HG02623 (cell line): ENCODE measurements around the gene TNFRSF14.

Source experiments
- ATAC-seq: cut with Tn5 transposase; IDR thresholded peaks from one replicate; pipeline ENCODE4 v1.9.1; 2021; ENCODE audit warnings: moderate library complexity; ENCODE audit not compliant: unreplicated experiment

Gene TNFRSF14

DNA sequence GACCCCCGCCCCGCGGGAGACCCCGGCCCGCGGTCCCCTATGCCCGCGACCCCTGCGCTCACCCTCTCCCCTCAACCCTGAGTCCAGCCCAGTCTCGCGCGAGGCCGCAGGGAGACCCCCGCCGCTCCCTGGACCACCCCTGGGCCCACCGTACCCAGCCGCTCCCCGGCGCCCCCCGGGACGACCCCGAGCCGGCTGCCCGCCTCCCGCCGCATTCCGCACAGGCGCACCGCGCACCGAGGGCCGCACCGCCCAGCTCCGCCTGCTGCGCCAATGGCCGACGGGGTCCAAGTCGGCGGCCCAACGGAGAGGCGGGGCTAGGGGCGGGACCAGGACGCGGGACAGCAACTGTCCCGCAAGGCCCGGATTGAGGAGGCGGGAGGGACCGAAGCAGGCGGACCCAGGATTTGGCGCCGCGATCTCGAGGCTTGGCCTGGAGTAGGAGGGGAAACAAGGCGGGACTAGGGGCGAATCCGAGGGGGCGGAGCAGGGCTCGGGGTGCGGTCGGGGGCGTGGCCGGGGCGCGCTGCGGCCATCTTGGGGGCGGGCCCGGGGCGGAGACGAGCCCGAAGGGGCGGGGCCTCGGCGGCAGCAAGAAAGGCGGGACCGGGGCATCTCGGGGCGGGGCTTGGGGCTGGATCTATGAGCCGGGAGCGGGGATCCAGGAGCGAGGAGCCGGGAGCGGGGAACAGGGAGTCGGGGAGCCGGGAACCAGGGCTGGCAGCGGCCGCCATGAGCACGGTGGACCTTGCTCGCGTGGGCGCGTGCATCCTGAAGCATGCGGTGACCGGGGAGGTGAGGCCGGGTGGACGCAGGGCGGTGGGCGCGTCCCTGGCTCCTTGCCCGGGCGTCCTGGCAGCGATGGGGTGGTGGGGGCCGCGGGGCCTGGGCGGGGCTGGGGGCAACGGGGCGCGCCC is 30.2 kb downstream of the TNFRSF14 start, which contains the start of gene PRXL2B:
TSS of gene PRXL2B (plus strand) at position 624 of the 917 bp plus-strand sequence. CDS start at position 733, 109 bp downstream.
- ATAC-seq = peak; percentile 56

- no peak for ATAC-seq
These were observed 31.1 kb downstream of the TNFRSF14 start for GRCh38 chr1:2587071-2587859.

- ATAC-seq = no peak
These were observed 31.8 kb downstream of the TNFRSF14 start for GRCh38 chr1:2587860-2588571.

DNA sequence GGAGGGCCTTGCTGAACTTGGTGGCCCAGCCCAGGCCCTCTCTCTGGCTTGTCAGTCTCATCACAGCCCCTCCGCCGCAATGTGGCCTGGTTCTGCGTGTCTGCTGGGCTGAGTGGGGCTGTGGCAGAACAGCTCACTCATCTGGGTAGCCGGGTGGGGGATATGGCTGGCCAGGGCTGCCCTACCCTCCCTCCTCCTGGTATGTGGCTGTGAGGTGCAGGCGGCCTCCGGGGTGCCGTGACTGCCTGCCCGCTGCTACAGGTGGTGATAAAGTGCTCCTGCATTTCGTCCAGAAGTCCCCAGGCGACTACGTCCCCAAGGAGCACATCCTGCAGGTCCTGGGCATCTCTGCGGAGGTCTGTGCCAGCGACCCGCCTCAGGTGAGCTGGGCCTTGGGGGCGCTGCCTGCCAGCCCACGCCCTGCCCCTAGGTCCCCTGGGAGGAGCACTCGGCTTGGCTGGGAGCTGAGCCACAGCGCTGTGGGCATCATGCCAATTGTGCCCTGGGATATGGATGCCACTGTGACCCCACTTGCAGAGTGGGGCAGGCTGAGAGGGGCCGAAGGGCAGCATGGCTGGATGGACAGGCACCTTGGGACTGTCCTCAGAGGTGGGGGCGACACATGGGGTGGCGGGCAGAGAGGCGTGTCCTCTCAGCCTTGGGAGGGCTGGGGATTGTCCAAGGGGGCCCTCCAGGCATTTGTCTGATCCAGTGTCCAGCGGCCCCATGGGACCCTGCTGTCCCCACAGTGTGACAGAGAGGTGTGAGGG is 32.7 kb downstream of the TNFRSF14 start:
- no peak for ATAC-seq

- no peak for ATAC-seq
These were observed 33.5 kb downstream of the TNFRSF14 start for GRCh38 chr1:2589431-2590232.

DNA sequence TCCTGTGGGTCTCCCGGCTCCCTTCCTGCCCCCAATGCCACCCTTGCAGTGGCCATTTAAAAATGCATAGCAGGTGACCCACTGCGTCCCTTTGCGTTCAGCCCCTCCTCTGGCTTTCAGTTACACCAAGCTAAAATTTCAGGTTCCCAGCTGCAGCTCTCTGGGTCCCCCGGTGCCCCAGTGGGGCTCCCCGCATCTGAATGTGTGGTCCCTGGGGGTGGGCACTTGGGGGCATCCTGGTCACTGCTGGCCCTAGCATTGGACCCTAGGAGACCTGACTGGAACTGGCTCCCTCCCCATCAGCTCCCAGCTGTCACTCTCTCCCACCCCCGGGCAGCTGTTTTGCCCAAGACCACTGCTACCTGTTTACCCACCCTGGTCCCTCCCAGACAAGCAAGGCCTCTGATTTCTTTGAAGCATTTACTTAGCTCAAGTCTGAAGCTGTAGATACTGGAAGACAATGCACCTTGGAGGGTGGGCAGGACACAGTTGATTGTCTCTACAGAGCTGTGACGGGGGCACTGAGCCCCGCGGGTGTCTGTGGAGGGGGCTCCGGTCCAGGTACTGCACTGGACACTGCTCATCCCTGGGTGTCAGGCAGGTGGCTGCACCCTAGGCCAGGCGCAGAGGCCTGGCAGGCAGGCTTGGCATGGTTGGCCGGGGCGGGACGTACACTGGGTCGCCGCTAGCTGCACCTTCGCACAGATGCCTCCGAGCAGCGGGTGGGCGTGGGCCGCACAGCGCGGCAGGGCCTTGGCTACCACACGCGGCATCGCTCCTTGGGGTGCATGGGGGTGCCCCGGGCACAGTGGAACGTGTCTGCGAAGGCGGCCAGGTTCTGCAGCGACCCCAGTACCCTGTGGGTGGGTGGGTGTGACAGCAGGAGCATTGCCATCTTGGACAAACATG is 34.3 kb downstream of the TNFRSF14 start:
- ATAC-seq = no peak

DNA sequence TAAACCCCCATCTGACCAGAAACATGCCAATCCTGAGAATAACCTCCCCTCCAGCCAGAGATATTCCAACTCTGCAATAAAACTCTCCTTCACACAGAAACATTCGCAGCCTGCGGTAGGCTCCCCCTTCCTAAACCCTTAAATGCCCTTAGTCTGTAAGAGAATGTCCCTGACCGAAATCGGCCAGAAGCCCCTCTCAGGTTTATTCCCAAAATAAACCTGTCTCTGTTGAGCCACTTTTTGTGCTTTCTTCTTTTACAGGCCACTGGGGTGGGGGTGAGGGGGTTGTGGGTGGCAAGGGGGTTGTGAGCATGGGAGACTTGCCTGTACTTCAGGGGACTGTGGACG is 35.0 kb downstream of the TNFRSF14 start:
- ATAC-seq = no peak

GRCh38 chr1:2591581-2592261 is 35.5 kb downstream of the TNFRSF14 start:
- ATAC-seq = no peak

- no peak for ATAC-seq
These were observed 36.5 kb downstream of the TNFRSF14 start for GRCh38 chr1:2592672-2593071.

DNA sequence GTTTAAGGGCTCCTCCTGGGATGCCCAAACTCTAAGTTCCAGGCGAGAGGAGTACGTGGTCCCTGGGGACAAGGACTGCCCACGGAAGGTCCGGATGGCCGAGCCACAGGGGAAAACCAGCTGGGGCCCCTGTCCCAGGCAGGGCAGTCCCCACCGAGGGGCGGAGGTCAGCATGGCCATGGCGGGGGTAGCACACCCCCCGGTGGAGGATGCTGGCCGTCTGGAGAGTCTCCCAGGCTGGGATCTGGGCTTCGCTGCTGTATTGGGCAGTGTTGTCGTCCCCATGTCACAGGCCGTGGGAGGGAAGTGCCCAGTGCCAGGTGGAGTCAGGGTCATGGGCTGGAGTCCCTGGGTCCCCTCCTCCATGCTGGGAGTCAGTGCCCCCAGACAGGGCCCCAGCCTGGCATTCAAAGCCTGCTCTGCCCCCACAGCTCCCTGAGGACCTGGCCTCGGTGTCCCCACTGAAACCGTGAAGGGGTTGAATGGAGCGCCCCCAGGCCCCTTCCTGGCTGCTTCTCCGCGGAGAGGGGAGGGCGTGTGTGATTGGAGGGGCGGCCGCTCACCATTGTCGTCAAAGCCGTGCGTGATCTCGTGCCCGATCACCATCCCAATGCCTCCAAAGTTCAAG is 37.2 kb downstream of the TNFRSF14 start:
- ATAC-seq = no peak

DNA sequence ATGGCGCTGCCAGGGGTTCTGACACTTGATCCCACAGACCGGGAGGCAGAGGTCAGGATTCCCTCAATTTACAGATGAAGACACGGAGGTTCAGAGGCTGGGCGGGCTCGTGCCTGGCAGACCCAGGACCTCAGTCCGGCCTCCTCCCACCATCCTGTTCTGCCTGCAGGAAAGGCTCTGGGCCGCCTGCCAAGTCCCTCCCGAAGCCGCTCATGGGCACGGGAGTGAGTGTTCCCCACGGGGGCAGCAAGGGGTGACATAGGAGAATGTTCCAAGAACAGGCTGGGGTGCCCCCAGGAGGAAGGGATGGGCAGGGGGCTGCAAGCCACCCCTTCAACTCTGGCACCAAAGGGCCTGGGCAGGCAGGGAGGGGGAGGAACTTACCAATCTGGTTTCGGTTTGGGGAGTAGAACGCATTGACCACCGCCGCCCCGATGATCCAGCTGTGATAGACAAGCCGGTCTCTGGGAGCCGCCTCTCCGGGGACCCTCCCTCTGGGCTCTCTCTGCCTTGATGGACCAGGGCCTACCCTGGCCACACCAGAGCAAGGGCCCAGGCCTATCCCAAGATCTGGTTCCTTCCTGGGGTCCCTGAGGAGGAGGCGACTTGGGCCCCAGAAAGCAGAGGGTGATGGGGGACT is 38.0 kb downstream of the TNFRSF14 start:
- ATAC-seq = no peak

GRCh38 chr1:2594641-2595131 is 38.5 kb downstream of the TNFRSF14 start:
- ATAC-seq = no peak

DNA sequence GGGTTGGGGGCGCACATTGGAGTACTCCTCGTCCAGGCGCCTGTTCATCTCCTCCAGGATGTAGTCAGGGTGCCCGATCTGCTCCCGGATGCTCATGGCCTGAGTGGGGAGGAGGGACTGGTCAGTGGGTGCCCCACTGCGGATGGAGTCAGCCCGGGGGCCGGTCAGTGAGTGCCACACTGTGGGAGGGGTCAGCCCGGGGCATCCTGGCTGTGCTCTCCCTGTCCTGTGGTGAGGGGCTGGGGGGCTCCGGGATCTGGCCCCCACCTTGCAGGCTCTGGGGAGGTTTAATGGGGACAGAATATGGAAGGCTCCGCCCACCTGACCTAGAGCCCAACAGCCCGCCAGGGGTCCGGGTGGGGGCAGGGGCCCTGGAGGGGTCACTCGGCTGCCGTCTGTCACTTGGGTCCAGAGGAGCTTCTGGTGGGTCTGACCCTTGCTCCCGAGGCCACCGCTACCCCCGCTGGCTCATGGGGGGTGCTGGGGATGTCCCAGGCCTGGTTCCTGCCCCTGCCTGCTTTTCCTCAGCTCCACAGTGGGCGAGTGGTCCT is 39.2 kb downstream of the TNFRSF14 start:
- no peak for ATAC-seq

GRCh38 chr1:2595812-2596529 is 39.8 kb downstream of the TNFRSF14 start:
- no peak for ATAC-seq

DNA sequence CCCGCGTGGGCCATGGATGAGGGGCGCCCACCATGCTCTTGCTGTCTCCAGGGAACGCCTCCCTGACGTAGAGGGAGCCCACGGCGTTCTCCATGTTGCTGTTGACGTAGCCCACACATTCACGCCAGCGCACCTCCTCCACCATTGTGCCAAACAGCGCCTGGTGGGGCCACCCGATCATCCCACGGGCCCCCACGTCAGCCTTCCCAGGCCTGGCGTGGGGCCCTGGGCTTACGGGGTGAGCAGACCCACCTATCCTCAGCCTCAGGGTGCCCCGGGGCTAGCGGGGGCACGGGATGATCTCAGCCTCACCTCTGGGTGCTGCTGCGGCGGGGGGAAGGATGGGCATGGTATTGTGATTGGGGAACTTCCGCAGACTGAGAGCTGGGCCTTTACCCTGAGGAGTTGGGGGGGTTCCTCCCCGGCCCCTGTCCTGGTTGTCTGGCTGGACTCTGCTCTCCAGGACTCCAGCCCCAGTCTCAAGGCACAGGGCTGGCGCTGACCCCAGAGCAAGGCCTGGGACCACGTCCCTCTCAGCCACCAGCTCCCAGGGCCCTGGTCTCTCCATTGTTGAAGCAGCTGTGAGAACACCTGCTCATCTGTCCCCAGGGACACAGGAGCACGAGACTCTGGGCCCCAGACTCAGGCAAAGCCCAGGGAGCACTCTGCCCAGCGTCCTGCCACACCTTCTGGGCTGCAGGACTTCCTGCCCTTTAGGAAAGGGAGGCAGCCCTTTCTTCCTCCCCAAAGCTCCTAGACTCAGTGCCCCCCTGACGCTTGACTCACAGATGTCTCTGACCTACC is 40.6 kb downstream of the TNFRSF14 start:
- ATAC-seq = no peak
